ENCODE data around the gene VASH1. TPM values are rescaled to one million over a fixed set of nuclear protein-coding genes. Genes with fewer than 3 reads are reported as not detected.

Gene VASH1
- total and polyA plus RNA-seq, 2 of the 13 experiments (the other 11 are each of a cell fraction or from before 2014, with no cell fraction given): 0.11 to 0.24 TPM

DNA sequence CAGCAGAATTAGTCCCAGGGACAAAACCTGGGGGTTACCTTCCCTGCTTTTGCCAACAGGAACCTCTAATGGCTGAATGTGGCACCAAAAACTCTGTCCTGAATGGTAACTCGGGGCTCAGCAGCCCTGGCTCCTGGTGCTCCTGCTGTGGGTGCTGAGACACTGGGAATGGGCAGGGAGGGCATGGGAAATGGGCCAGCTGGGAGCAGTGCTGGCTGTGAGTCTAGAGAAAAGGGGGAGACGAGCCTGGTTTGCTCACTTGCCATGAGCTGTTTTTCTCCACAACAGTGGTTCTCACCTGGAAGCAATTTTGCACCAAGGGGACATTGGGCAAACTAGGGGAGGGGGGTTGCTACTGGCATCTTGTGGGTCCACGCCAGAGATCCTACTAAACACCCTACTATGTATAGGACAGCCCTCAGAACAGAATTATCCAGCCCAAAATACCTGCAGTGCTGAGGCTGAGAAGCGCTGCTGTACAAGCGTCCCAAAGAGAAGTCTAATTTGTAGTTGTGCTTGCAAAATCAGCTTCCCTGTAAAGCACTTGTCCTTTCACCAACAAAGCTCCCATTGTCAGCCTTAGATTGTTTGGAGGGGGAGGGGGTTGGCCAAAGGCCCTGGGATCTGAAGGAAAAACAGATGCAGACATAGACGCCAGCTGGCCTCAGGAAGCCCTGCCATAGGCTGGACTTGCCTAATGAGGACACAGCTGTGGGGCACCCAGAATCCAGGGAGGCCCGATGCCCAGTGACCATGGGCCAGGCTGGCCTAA lies 68.6 kb downstream of the VASH1 start (continued):
- TF ChIP-seq, protein P1, sequence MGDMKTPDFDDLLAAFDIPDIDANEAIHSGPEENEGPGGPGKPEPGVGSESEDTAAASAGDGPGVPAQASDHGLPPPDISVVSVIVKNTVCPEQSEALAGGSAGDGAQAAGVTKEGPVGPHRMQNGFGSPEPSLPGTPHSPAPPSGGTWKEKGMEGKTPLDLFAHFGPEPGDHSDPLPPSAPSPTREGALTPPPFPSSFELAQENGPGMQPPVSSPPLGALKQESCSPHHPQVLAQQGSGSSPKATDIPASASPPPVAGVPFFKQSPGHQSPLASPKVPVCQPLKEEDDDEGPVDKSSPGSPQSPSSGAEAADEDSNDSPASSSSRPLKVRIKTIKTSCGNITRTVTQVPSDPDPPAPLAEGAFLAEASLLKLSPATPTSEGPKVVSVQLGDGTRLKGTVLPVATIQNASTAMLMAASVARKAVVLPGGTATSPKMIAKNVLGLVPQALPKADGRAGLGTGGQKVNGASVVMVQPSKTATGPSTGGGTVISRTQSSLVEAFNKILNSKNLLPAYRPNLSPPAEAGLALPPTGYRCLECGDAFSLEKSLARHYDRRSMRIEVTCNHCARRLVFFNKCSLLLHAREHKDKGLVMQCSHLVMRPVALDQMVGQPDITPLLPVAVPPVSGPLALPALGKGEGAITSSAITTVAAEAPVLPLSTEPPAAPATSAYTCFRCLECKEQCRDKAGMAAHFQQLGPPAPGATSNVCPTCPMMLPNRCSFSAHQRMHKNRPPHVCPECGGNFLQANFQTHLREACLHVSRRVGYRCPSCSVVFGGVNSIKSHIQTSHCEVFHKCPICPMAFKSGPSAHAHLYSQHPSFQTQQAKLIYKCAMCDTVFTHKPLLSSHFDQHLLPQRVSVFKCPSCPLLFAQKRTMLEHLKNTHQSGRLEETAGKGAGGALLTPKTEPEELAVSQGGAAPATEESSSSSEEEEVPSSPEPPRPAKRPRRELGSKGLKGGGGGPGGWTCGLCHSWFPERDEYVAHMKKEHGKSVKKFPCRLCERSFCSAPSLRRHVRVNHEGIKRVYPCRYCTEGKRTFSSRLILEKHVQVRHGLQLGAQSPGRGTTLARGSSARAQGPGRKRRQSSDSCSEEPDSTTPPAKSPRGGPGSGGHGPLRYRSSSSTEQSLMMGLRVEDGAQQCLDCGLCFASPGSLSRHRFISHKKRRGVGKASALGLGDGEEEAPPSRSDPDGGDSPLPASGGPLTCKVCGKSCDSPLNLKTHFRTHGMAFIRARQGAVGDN (CRISPR knock-in tag; IDR thresholded peaks at IDR 0.05): peak; percentile 14; the same call in 1 of the 2 replicates
- TF ChIP-seq ZNF670 (CRISPR knock-in tag; IDR thresholded peaks at IDR 0.05; ENCODE audit: borderline replicate concordance) (0 out of 2 replicates have a peak, but pooled peaks have one; percentile 30), MEIS1 (CRISPR knock-in tag; IDR thresholded peaks at IDR 0.05; ENCODE audit: borderline replicate concordance) (peak; percentile 62; the same call in 1 of the 2 replicates), SP2 (CRISPR knock-in tag; IDR thresholded peaks at IDR 0.05) (no peak), ZFP37 (CRISPR knock-in tag; IDR thresholded peaks at IDR 0.05; ENCODE audit: borderline replicate concordance) (no peak), FLYWCH1 (CRISPR knock-in tag; IDR thresholded peaks at IDR 0.05) (no peak), HBP1 (CRISPR knock-in tag; IDR thresholded peaks at IDR 0.05; ENCODE audit: low read depth) (no peak), ZNF550 (CRISPR knock-in tag; IDR thresholded peaks at IDR 0.05; ENCODE audit: borderline replicate concordance) (no peak), SATB2 (CRISPR knock-in tag; IDR thresholded peaks at IDR 0.05) (no peak), KDM2A (CRISPR knock-in tag; IDR thresholded peaks at IDR 0.05; ENCODE audit: borderline replicate concordance, low read depth) (no peak), ZNF674 (CRISPR knock-in tag; IDR thresholded peaks at IDR 0.05; ENCODE audit: low read depth) (no peak), E2F5 (CRISPR knock-in tag; conservative IDR thresholded peaks at IDR 0.05) (no peak), ELK4 (CRISPR knock-in tag; IDR thresholded peaks at IDR 0.05; ENCODE audit: borderline replicate concordance) (no peak), ZSCAN25 (CRISPR knock-in tag; IDR thresholded peaks at IDR 0.05) (no peak), ZNF34 (CRISPR knock-in tag; IDR thresholded peaks at IDR 0.05; ENCODE audit: borderline replicate concordance) (no peak), RBM39 (IDR thresholded peaks at IDR 0.05; ENCODE audit: low read depth, low read length, poor library complexity, severe bottlenecking) (no peak)
